K562 (cell line): ENCODE data around the gene ERF. TPM values are rescaled to one million over a fixed set of nuclear protein-coding genes. Genes with fewer than 3 reads are reported as not detected.

ENCODE experiments used
- ATAC-seq: fragments of 200-7000 bp; cut with Tn5 transposase; 3 replicates; pipeline ENCODE4 v1.9.1; 2020; ENCODE audit warnings: moderate library complexity
- BruUV-seq: library from RNA; stranded (reverse); fragments of 400-500 nt; replicated peaks from 2 replicates; lab custom pipeline; 2021; lab: Mats Ljungman, UMichigan
- CTCF ChIA-PET: fragments of 300-600 bp; formaldehyde crosslinking; extraction: SDS; loops from one replicate; lab custom pipeline; 2021; ENCODE audit warnings: low intra/inter-chr PET ratio; lab: Yijun Ruan, JAX
- POLR2A ChIA-PET: fragments of 300-600, 350-650 bp; sonication (Branson Sonifier 250); formaldehyde crosslinking; extraction: SDS; loops from one replicate; lab custom pipeline; 2021; ENCODE audit warnings: antibody characterized with exemption, inconsistent platforms; lab: Yijun Ruan, JAX
- DNase-seq, 4 experiments: peaks; one replicate each; pipeline versions ENCODE4 v3.0.0 to v3.0.0-alpha.2; 2011 to 2018; ENCODE audit warnings: low spot score in 3 of 4, mixed read lengths in 3 of 4; ENCODE audit errors: extremely low read depth in 1 of 4
- FAIRE-seq: peaks from 2 replicates; lab custom pipeline; 2011; peaks lifted over from hg19 to GRCh38; lab: Jason Lieb, UNC
- H2AFZ ChIP-seq: 2 replicates; pipeline ENCODE4 v1.6.0; 2011; ENCODE audit warnings: low read depth, low read length, control low read depth, inconsistent platforms
- H3K27ac ChIP-seq: fragments of 200-600 bp; 3 replicates; pipeline ENCODE4 v1.8.0; 2011; ENCODE audit warnings: low read depth, mild to moderate bottlenecking, control low read depth, inconsistent platforms, low read length, moderate library complexity, mixed read lengths; ENCODE audit errors: extremely low read depth
- H3K27me3 ChIP-seq, 2 experiments: fragments of 300-600 bp in 1 of 2; 2 replicates in 1 of 2; 3 replicates in 1 of 2; pipeline versions ENCODE4 v1.6.0 to v1.8.0; 2011; ENCODE audit warnings: inconsistent platforms in 2 of 2, low read length in 2 of 2, mild to moderate bottlenecking in 1 of 2, mixed read lengths in 1 of 2, moderate library complexity in 1 of 2; ENCODE audit not compliant: control insufficient read depth in 2 of 2, insufficient read depth in 2 of 2
- H3K36me3 ChIP-seq: fragments of 300-600 bp; 3 replicates; pipeline ENCODE4 v1.8.0; 2011; ENCODE audit warnings: mild to moderate bottlenecking, low read length, inconsistent platforms; ENCODE audit not compliant: control insufficient read depth, insufficient read depth
- H3K4me1 ChIP-seq, 2 experiments: fragments of 200-600 bp in 1 of 2; replicated peaks in 1 of 2; 2 replicates in 1 of 2; 3 replicates in 1 of 2; pipeline versions ENCODE4 v1.5.1 to v1.8.0; 2011; ENCODE audit warnings: inconsistent platforms in 2 of 2, low read length in 2 of 2, mild to moderate bottlenecking in 1 of 2, mixed read lengths in 1 of 2, moderate library complexity in 1 of 2; ENCODE audit not compliant: control insufficient read depth in 2 of 2, insufficient read depth in 2 of 2
- H3K4me2 ChIP-seq: 2 replicates; pipeline ENCODE4 v1.6.1; 2011; ENCODE audit warnings: low read length, control low read depth, inconsistent platforms, mixed read lengths; ENCODE audit not compliant: insufficient read depth
- H3K4me3 ChIP-seq: fragments of 200-600 bp; sonication (generic), shearing (Covaris generic); 2 replicates; pipeline ENCODE4 v1.5.1; 2016; ENCODE audit warnings: control low read depth, inconsistent platforms
- H3K79me2 ChIP-seq: fragments of 200-600 bp; 3 replicates; pipeline ENCODE4 v1.8.0; 2011; ENCODE audit warnings: low read length, inconsistent platforms; ENCODE audit not compliant: control insufficient read depth, insufficient read depth
- H3K9ac ChIP-seq, 2 experiments: 2 replicates each; pipeline versions ENCODE4 v1.6.0 to v1.6.1; 2011; ENCODE audit warnings: low read depth in 2 of 2, low read length in 2 of 2, control low read depth in 1 of 2, inconsistent platforms in 1 of 2, mild to moderate bottlenecking in 1 of 2, mixed read lengths in 1 of 2; ENCODE audit not compliant: insufficient read depth in 1 of 2
- H3K9me1 ChIP-seq: one replicate; pipeline ENCODE4 v1.6.0; 2011; ENCODE audit warnings: inconsistent platforms, mild to moderate bottlenecking, low read length, moderate library complexity; ENCODE audit not compliant: control insufficient read depth, insufficient read depth
- H3K9me3 ChIP-seq: replicated peaks from 2 replicates; pipeline ENCODE4 v1.5.1; 2011; ENCODE audit warnings: low read depth, low read length, inconsistent platforms; ENCODE audit not compliant: control insufficient read depth, insufficient read depth
- H4K20me1 ChIP-seq: replicated peaks from 2 replicates; pipeline ENCODE4 v1.6.1; 2011; ENCODE audit warnings: low read length, inconsistent platforms, mixed read lengths; ENCODE audit not compliant: control insufficient read depth, insufficient read depth
- CC2D1A ChIP-seq: fragments of 450-650 bp; IDR thresholded peaks from 2 replicates; pipeline ENCODE4 v1.6.1; 2017; ENCODE audit warnings: mild to moderate bottlenecking
- NFYB ChIP-seq: IDR thresholded peaks from 2 replicates; pipeline ENCODE4 v1.6.1; 2011; ENCODE audit warnings: mild to moderate bottlenecking, moderate library complexity; ENCODE audit not compliant: insufficient read length; ENCODE audit errors: extremely low read depth
- PTTG1 ChIP-seq: fragments of 450-650 bp; IDR thresholded peaks from 2 replicates; pipeline ENCODE4 v1.6.1; 2016; ENCODE audit warnings: low read depth, mild to moderate bottlenecking, missing genetic modification characterization, missing compliant biosample characterization
- ZC3H4 ChIP-seq: sonication (generic); formaldehyde crosslinking; IDR thresholded peaks from 2 replicates; pipeline ENCODE4 v1.9.0; 2021; ENCODE audit warnings: missing genetic modification reagents, borderline replicate concordance
- ZKSCAN1 ChIP-seq: fragments of 150-350 bp; IDR thresholded peaks from 2 replicates; pipeline ENCODE4 v1.6.1; 2016; ENCODE audit warnings: low read depth, low read length
- ZNF134 ChIP-seq: fragments of 250-450 bp; sonication (Bioruptor Pico); conservative IDR thresholded peaks from 2 replicates; pipeline ENCODE4 v1.4.0; 2020
- ZNF143 ChIP-seq: sonication (generic); formaldehyde crosslinking; IDR thresholded peaks from 2 replicates; pipeline ENCODE4 v1.9.0; 2022; ENCODE audit warnings: mild to moderate bottlenecking, missing genetic modification reagents
- WGBS: fragments of 100-300 bp; shearing (Covaris generic); methylation state at CpG from one replicate; pipeline ENCODE4 v1.1.6; 2016; ENCODE audit warnings: low coverage, mixed read lengths; ENCODE audit not compliant: insufficient coverage; ENCODE audit errors: missing lambda C conversion rate; 5-methylcytosine and 5-hydroxymethylcytosine counted together
- in situ Hi-C: fragments of 300-500 bp; cut with MboI; formaldehyde crosslinking; loops from 4 replicates; pipeline ENCODE4 v1.15.0; 2018; ENCODE audit warnings: inconsistent platforms, mixed read lengths
- intact Hi-C: fragments of 100-400 bp; cut with micrococcal nuclease; formaldehyde crosslinking; loops from 2 replicates; pipeline ENCODE4 v1.14.2; 2022
- polyA plus RNA-seq, 8 experiments: library from polyadenylated mRNA; depleted of rRNA in 4 of 8; stranded (reverse) in 5 of 8; unstranded in 3 of 8; fragments of >200 nt; fragmentation: Nextera tagmentation in 2 of 8; fragmentation: Illumina TruSeq in 1 of 8; extraction: Ambion mirVana in 2 of 8; extraction: Trizol in 1 of 8; gene quantifications; 2 replicates each; pipeline versions ENCODE4 v1.2.1 to v1.2.3, GENCODE V29; 2011 to 2014; ENCODE audit warnings: inconsistent platforms in 1 of 8, missing spikeins in 1 of 8
- total RNA-seq, 7 experiments: library from RNA; depleted of rRNA in 6 of 7; stranded (reverse); fragments of >200 nt in 6 of 7; fragmentation: Illumina TruSeq in 2 of 7; extraction: Trizol in 2 of 7; gene quantifications; 2 replicates each; pipeline versions ENCODE4 v1.2.1 to v1.2.3, GENCODE V29; 2011 to 2021; ENCODE audit warnings: low replicate concordance in 1 of 7
- TF ChIP-seq, protein P1 (sequence below): fragments of 250-450 bp; sonication (Bioruptor Pico); IDR thresholded peaks from 2 replicates; pipeline ENCODE4 v1.5.1; 2021; ENCODE audit warnings: mild to moderate bottlenecking
- TF ChIP-seq, protein P2 (sequence below): fragments of 450-650 bp; IDR thresholded peaks from 2 replicates; pipeline ENCODE4 v1.6.1; 2016

ERF gene
- total and polyA plus RNA-seq, 9 of the 15 experiments (the other 6 are each of a cell fraction or from before 2014, with no cell fraction given), result 0.03 to 75.4 (median 27.0) TPM

DNA sequence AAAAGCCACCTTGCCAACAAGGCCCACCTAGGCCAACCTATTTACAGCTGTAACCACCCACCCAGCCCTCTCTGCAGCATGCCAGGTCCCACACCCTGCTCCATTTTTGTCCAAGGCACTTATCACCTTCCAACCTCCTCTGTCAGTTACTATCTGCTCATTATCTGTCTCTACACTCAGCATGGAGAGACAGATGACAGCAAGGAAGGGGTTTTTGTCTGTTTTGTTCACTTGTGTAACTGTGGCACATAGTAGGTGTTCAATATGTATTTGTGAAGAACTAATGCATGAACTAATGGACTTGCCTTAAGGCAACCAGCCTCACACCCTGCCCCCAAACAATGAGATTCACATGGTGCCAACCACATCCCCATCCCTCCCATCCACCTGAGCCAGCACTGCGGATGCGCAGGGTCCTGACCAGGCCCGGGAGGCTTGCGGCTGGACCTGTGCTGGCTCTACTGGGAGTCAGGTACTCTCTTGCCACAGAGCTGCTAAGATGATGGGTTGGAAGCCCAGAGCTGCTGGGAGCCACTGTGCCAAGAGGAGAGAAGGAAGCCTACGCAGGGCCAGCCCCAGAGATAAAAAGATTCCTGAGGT, 54.7 kb downstream of the ERF start:
- in situ Hi-C loops, result no loop called here
- DNase-seq, result no peak
- POLR2A ChIA-PET, result interaction anchor here (0.6 to 1.7 kb wide), 9 partner anchors 9 to 240 kb away, joined by 3 to 4 read pairs (median 3); partner anchors contain the start of gene ZNF526
- 84% methylated on average over 4 of the region's 5 CpGs for WGBS
- CTCF ChIA-PET, result no interaction called here
- Histone ChIP-seq H4K20me1 (peaks cover 24% of the 10 kb centered on the region; the same call in 1 of the 2 replicates), H3K79me2 (peaks cover 63% of the 10 kb centered on the region), H3K4me3 (peak overlapping the region; percentile 4; the same call in 1 of the 2 replicates), H3K27ac (peak overlapping the region; percentile 70), H2AFZ (0 out of 2 replicates have a peak overlapping the region, but pooled peaks have one; percentile 22), H3K4me2 (peak overlapping the region; percentile 85), H3K36me3 (peaks cover 87% of the 10 kb centered on the region), H3K9ac (peak overlapping the region in 1 of 2 experiments; percentile 88; a peak in 3 of 4 replicates), H3K4me1 (peaks cover 37 to 53% of the 10 kb centered on the region in 2 experiments), H3K27me3 (no peaks in the 10 kb centered on the region; a peak in 1 of 5 replicates), H3K9me1 (peaks cover 4% of the 10 kb centered on the region), H3K9me3 (no peaks in the 10 kb centered on the region)
- intact Hi-C loops, result no loop called here
- FAIRE-seq, result no peak
- BruUV-seq, result no TSS peak
- no peak for ATAC-seq
- 0 out of 2 replicates have a peak, but pooled peaks have one; percentile 8 for TF ChIP-seq CC2D1A
- TF ChIP-seq ZC3H4 (CRISPR knock-in tag), result no peak
- TF ChIP-seq ZNF134, result 0 out of 2 replicates have a peak, but pooled peaks have one; percentile 35
- peak; percentile 91 for TF ChIP-seq ZKSCAN1
- TF ChIP-seq, protein P1, sequence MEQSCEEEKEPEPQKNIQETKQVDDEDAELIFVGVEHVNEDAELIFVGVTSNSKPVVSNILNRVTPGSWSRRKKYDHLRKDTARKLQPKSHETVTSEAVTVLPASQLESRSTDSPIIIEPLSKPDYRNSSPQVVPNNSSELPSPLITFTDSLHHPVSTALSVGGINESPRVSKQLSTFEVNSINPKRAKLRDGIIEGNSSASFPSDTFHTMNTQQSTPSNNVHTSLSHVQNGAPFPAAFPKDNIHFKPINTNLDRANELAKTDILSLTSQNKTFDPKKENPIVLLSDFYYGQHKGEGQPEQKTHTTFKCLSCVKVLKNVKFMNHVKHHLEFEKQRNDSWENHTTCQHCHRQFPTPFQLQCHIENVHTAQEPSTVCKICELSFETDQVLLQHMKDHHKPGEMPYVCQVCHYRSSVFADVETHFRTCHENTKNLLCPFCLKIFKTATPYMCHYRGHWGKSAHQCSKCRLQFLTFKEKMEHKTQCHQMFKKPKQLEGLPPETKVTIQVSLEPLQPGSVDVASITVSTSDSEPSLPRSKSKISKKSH (CRISPR knock-in tag), result no peak
- TF ChIP-seq ZNF143 (CRISPR knock-in tag), result no peak
- TF ChIP-seq NFYB, result no peak
- TF ChIP-seq PTTG1 (tag), result no peak
- TF ChIP-seq, protein P2, sequence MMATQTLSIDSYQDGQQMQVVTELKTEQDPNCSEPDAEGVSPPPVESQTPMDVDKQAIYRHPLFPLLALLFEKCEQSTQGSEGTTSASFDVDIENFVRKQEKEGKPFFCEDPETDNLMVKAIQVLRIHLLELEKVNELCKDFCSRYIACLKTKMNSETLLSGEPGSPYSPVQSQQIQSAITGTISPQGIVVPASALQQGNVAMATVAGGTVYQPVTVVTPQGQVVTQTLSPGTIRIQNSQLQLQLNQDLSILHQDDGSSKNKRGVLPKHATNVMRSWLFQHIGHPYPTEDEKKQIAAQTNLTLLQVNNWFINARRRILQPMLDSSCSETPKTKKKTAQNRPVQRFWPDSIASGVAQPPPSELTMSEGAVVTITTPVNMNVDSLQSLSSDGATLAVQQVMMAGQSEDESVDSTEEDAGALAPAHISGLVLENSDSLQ, result peak; percentile 28; the same call in 1 of the 2 replicates
